DMS153 treated with DMSO at 0.1 percent for 48 hours (cell line): ENCODE results near the gene USP51.
"Not testable (repeated sequence)": the region's sequence is repeated elsewhere in the genome, so short reads cannot be mapped to it uniquely, and the experiment has no call there.

Experiments used
- DNase-seq: peaks from one replicate; lab custom pipeline; 2025; ENCODE audit not compliant: unreplicated experiment; lab: John Stamatoyannopoulos, UW

The USP51 gene

DNA sequence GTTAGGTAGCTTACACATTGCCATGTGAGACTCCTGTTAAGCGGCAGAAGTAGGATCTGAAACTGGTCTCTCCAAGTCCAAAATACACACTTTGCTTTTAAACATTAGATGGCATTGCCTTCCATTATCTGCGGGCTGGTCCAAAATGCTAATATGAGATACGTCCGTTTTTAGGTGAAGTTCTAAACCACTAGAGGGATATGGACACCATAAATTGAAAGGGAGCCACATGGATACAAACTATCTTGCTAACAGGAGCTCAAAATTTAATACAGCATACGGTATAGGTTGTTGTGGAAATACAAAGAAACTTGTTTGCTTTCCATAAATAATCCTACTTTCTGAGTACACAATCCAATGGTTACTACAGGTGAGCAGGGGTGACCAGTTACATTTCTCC, 23.9 kb downstream of the USP51 start:
- DNase-seq: not testable (repeated sequence)

DNA sequence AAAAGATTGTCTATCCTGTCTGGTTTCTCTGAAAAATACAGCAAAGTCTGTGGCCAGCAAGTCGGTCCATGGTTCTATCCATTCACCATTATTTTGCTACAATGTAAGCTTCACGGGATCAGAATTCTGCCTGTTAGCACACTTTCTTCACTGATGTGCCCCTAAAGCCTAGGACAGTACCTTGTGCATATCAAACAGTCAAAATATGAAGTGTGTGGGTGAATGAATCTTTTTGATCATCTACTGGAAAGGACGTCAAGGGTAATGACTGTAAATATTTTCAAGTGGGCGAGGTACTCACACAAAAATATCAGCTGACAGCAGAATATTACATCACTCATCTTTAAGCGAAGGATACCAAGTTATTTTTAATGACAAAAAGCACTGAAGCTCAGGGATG, 24.5 kb downstream of the USP51 start:
- DNase-seq: not testable (repeated sequence)

DNA sequence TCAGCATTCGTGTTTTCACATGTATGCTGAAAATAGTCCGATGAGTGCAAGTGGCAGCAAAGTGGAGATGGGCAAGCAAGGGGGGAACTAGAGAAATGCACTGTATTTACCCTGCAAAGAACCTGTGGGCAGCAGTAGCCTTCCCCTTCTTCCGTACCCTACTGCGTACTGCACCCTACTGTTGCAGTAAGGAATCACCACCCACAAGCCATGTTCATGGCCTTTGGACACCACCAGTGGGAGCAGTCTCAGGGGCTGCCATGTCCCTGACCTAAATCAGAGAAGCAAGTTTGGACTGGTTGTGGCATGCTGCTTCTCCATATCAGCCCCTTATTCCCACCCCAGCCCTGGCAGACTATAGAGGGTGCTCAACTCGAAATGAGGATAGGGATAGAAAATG, 25.6 kb downstream of the USP51 start:
- not testable (repeated sequence) for DNase-seq

DNA sequence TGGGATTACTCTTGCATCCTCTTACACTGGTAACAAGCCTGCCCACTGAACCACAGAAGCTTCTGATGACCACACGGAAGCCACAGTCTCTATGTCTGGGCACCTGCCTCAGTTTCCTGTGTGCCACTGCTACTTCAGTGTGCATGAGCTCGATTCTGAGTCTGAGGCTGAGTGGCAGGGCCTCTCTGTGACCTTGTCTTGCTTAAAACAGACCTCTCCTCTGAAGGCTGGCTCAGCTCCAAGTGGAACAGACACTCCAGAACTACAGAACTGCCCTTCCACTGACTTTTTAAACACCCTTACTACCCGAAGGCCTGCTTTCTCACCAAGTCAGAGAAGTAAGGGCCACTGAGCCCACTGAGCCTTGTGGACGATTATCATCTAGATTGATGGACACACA, 29.7 kb downstream of the USP51 start:
- not testable (repeated sequence) for DNase-seq

DNA sequence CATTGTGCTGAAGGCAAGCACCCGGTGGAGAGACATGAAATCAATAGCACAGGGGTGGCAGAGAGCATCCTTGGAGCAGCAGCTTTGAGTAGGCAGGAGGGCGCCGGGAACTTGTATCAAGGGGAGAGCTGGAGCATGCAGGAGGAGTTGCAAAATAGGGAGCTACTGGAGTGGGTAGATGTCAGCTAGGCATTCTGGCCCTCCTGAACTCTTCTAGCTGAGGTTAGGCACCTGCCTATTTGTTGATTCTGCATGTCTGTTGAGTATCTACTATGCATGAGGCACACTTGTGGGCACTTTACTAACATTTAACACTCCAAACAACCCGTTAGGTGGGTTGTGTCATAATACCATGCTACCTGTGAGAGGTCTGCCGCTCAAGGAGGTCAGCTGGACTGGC, 30.2 kb downstream of the USP51 start:
- DNase-seq: not testable (repeated sequence)

DNA sequence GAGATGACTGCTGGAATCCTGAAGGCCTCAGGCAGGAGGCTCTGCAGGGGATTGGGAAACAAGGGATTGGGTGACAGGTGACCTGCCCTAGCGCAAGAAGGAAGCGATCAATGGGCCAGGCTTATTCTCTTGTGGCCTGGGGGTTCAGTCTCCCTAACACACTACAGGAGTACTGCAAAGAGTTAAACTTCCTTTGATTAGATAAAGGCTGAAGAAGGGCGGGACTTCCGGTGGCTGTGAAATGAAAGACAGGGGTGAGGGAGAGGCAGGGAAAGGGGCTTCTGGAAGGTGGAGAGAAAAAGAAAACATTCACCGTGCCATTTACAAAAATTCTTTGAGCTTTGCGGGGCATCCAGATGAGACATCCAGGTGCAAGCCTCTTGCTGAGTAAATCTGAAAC, 33.9 kb downstream of the USP51 start:
- DNase-seq: not testable (repeated sequence)

DNA sequence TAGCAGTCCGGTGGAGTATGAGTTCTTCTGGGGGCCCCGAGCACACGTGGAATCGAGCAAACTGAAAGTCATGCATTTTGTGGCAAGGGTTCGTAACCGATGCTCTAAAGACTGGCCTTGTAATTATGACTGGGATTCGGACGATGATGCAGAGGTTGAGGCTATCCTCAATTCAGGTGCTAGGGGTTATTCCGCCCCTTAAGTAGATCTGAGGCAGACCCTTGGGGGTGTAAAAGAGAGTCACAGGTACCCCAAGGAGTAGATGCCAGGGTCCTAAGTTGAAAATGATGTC, 36.9 kb downstream of the USP51 start:
- DNase-seq: no peak

DNA sequence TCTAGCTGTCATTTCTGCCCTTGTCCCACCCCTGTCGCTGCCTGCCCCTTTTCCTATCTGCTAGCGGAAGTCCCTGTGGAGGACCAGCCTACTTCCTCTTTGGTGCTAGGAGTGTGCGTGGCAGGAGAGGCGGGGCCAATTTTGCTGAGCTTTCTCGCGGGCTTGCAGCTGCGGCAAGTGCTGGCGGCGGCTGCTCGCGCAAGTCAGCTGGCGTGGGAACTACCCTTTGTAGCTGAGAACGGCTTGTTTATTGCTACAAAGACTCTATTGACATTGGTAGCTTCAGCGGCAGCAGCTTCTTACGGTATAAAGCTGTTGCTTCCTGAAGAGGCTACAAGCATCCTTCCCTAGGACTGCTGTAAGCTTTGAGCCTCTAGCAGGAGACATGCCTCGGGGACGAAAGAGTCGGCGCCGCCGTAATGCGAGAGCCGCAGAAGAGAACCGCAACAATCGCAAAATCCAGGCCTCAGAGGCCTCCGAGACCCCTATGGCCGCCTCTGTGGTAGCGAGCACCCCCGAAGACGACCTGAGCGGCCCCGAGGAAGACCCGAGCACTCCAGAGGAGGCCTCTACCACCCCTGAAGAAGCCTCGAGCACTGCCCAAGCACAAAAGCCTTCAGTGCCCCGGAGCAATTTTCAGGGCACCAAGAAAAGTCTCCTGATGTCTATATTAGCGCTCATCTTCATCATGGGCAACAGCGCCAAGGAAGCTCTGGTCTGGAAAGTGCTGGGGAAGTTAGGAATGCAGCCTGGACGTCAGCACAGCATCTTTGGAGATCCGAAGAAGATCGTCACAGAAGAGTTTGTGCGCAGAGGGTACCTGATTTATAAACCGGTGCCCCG, 37.4 kb downstream of the USP51 start, which contains the start of gene MAGEH1:
MAGEH1 (plus strand) TSS at position 138 of the 843 bp plus-strand sequence; CDS start at position 386, 248 bp downstream.
- DNase-seq: peak; percentile 31

DNA sequence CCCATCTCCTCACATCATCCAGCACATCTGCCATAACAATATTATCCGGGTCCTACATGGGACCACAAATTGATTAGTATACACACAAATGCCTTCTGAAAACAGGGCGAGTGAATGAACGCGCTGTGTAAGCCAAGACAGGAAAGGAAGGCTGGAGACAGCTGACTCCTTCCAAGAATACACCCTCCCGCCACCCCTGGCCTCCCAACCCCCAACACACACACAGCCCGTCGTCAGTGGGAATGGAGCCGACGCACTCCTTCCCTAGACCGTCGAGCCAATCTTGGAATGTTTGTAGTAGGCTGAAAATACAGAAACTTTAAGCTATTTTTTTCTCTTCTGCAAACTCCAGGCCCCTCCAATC, 38.0 kb downstream of the USP51 start:
- no peak for DNase-seq

DNA sequence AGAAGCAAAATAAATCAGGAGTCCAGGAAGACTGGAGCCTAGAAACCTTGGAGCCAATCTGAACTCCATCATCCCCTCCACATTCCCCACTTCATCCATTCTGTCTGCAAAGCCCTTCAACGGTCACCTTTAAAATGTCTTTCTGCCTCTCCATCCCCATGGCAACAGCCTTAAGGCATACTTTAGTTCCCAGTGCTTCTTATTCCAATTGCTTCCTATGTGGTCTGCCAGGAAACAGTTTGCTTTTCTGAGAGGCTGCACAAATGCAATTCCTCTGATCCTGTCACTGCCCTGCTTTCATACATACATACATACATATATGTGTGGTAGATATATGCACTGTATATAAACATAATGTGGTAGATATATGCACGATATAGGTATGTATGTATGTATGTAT, 38.5 kb downstream of the USP51 start:
- no peak for DNase-seq

DNA sequence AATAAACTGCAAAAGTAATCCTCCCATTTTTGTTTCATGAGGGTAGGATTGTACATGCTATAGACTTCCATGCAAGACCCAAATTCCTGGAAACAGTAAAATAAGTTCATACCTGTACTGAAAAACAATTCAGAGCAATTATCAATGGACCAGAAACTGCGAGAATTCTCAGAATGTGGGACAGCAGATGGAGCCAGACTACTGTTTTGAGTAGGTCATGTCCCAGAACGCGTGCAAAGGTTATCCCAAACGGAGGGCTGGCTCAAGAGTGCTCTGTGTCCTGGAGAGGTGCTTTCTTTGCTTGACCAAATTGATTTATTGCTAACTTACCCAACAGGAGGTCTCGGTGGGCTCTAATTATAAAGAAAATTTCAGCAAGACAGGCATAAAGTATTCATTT, 39.4 kb downstream of the USP51 start:
- DNase-seq: no peak

DNA sequence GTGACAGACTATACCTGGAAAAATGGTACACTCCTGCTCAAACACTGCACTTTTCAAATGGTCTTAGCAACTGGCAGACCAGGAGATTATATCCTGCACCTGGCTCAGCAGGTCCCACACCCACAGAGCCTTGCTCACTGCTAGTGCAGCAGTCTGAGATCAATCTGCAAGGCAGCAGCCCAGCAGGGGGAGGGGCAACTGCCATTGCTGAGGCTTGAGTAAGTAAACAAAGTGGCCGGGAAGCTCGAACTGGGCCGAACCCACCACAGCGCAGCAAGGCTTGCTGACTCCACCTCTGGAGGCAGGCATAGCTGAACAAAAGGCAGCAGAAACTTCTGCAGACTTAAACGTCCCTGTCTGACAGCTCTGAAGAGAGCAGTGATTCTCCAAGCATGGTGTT, 46.2 kb downstream of the USP51 start:
- not testable (repeated sequence) for DNase-seq
